IMR-90 (cell line): ENCODE data around the gene DPP10. TPM values are rescaled to one million over a fixed set of nuclear protein-coding genes. Genes with fewer than 3 reads are reported as not detected.
A peak's percentile ranks its signal among the peaks of the same experiment; 100 is the strongest.

Experiments
- ATAC-seq: fragments of 200-7000 bp; cut with Tn5 transposase; 2 replicates; pipeline ENCODE4 v1.9.1; 2020; ENCODE audit warnings: low read depth, mild to moderate bottlenecking, moderate library complexity
- BruUV-seq: library from RNA; stranded (reverse); fragments of 400-500 nt; replicated peaks from 2 replicates; lab custom pipeline; 2021; lab: Mats Ljungman, UMichigan
- CTCF ChIA-PET: fragments of 300-600 bp; formaldehyde crosslinking; extraction: SDS; loops from one replicate; lab custom pipeline; 2021; ENCODE audit warnings: antibody characterized with exemption; lab: Yijun Ruan, JAX
- POLR2A ChIA-PET: fragments of 300-600 bp; sonication (Branson Sonifier 250); formaldehyde crosslinking; loops from one replicate; lab custom pipeline; 2022; ENCODE audit warnings: antibody characterized with exemption; ENCODE audit not compliant: unreplicated experiment; lab: Charles Lee
- DNase-seq: peaks from one replicate; pipeline ENCODE4 v3.0.0; 2013
- H2AFZ ChIP-seq: replicated peaks from 2 replicates; pipeline ENCODE3; 2013; ENCODE audit warnings: low read length, mild to moderate bottlenecking; ENCODE audit not compliant: poor library complexity
- H2AK5ac ChIP-seq: 2 replicates; pipeline ENCODE4 v1.6.1; 2013; ENCODE audit warnings: low read depth, low read length, inconsistent platforms
- H2AK9ac ChIP-seq: replicated peaks from 2 replicates; pipeline ENCODE3; 2013; ENCODE audit warnings: mild to moderate bottlenecking, low read depth, low read length, moderate library complexity; ENCODE audit not compliant: poor library complexity
- H2BK120ac ChIP-seq: 2 replicates; pipeline ENCODE4 v1.6.1; 2013; ENCODE audit warnings: low read depth, low read length, inconsistent platforms
- H2BK15ac ChIP-seq: 3 replicates; pipeline ENCODE4 v1.6.1; 2013; ENCODE audit warnings: low read depth, low read length, inconsistent platforms
- H2BK20ac ChIP-seq: 2 replicates; pipeline ENCODE4 v1.6.1; 2013; ENCODE audit warnings: low read depth, mild to moderate bottlenecking, inconsistent platforms, low read length, moderate library complexity
- H2BK5ac ChIP-seq: 2 replicates; pipeline ENCODE4 v1.6.1; 2013; ENCODE audit warnings: mild to moderate bottlenecking, low read depth, low read length, inconsistent platforms; ENCODE audit not compliant: poor library complexity, severe bottlenecking
- H3K14ac ChIP-seq: replicated peaks from 2 replicates; pipeline ENCODE4 v1.6.1; 2013; ENCODE audit warnings: low read depth, low read length, inconsistent platforms
- H3K18ac ChIP-seq: 2 replicates; pipeline ENCODE4 v1.6.1; 2013; ENCODE audit warnings: low read depth, low read length, control low read depth
- H3K23ac ChIP-seq: 2 replicates; pipeline ENCODE4 v1.6.1; 2013; ENCODE audit warnings: low read depth, low read length, inconsistent platforms
- H3K27ac ChIP-seq: 2 replicates; pipeline ENCODE4 v1.5.1; 2013; ENCODE audit warnings: mild to moderate bottlenecking, control low read depth, low read length; ENCODE audit not compliant: insufficient read depth
- H3K27me3 ChIP-seq: 2 replicates; pipeline ENCODE4 v1.6.1; 2013; ENCODE audit warnings: low read length; ENCODE audit not compliant: control insufficient read depth, insufficient read depth
- H3K36me3 ChIP-seq: 2 replicates; pipeline ENCODE4 v1.6.1; 2013; ENCODE audit warnings: low read length, mixed read lengths; ENCODE audit not compliant: control insufficient read depth, insufficient read depth
- H3K4ac ChIP-seq: 2 replicates; pipeline ENCODE4 v1.6.1; 2013; ENCODE audit warnings: low read depth, low read length, inconsistent platforms
- H3K4me1 ChIP-seq: 2 replicates; pipeline ENCODE4 v1.6.1; 2013; ENCODE audit warnings: low read length, mixed read lengths; ENCODE audit not compliant: control insufficient read depth, insufficient read depth
- H3K4me2 ChIP-seq: 2 replicates; pipeline ENCODE4 v1.6.1; 2013; ENCODE audit warnings: low read depth, mild to moderate bottlenecking, control low read depth, low read length, moderate library complexity
- H3K4me3 ChIP-seq: 2 replicates; pipeline ENCODE4 v1.5.1; 2013; ENCODE audit warnings: low read depth, mild to moderate bottlenecking, control low read depth, low read length, moderate library complexity; ENCODE audit not compliant: insufficient read depth
- H3K56ac ChIP-seq: 2 replicates; pipeline ENCODE4 v1.6.1; 2013; ENCODE audit warnings: low read length, inconsistent platforms; ENCODE audit not compliant: insufficient read depth; ENCODE audit errors: extremely low read depth
- H3K79me1 ChIP-seq, 2 experiments: 2 replicates each; pipeline ENCODE4 v1.6.1; 2013; ENCODE audit warnings: low read length in 2 of 2, inconsistent platforms in 1 of 2, low read depth in 1 of 2
- H3K9ac ChIP-seq: 2 replicates; pipeline ENCODE4 v1.6.1; 2013; ENCODE audit warnings: low read depth, low read length, control low read depth
- H3K9me1 ChIP-seq: 2 replicates; pipeline ENCODE4 v1.6.1; 2013; ENCODE audit warnings: low read length, inconsistent platforms; ENCODE audit not compliant: insufficient read depth
- H3K9me3 ChIP-seq: 2 replicates; pipeline ENCODE4 v1.6.1; 2013; ENCODE audit warnings: low read length; ENCODE audit not compliant: control insufficient read depth, insufficient read depth
- H4K20me1 ChIP-seq: 2 replicates; pipeline ENCODE4 v1.6.1; 2013; ENCODE audit warnings: low read length, inconsistent platforms; ENCODE audit not compliant: insufficient read depth
- H4K5ac ChIP-seq: 2 replicates; pipeline ENCODE4 v1.6.1; 2013; ENCODE audit warnings: mild to moderate bottlenecking, low read depth, low read length, control low read depth
- H4K8ac ChIP-seq, 2 experiments: 2 replicates each; pipeline ENCODE4 v1.6.1; 2013; ENCODE audit warnings: low read depth in 2 of 2, low read length in 2 of 2, control low read depth in 1 of 2, inconsistent platforms in 1 of 2
- H4K91ac ChIP-seq: 2 replicates; pipeline ENCODE4 v1.6.1; 2013; ENCODE audit warnings: low read depth, low read length, inconsistent platforms; ENCODE audit not compliant: insufficient read depth
- CEBPB ChIP-seq: IDR thresholded peaks from 2 replicates; pipeline ENCODE4 v1.6.1; 2012; ENCODE audit warnings: low read depth, low read length, improper control_type of control experiment
- FOS ChIP-seq: fragments of 150-350 bp; IDR thresholded peaks from 2 replicates; pipeline ENCODE4 v1.6.1; 2016; ENCODE audit warnings: low read depth, low read length
- MAFK ChIP-seq: IDR thresholded peaks from 2 replicates; pipeline ENCODE4 v1.6.1; 2012; ENCODE audit warnings: low read depth, low read length, improper control_type of control experiment
- MAZ ChIP-seq: IDR thresholded peaks from 2 replicates; pipeline ENCODE4 v1.6.1; 2012; ENCODE audit warnings: low read depth, mild to moderate bottlenecking, low read length, improper control_type of control experiment, moderate library complexity, borderline replicate concordance
- MXI1 ChIP-seq: IDR thresholded peaks from 2 replicates; pipeline ENCODE4 v1.6.1; 2012; ENCODE audit warnings: low read depth, mild to moderate bottlenecking, low read length, moderate library complexity, borderline replicate concordance
- RAD21 ChIP-seq: IDR thresholded peaks from 2 replicates; pipeline ENCODE4 v1.6.1; 2012; ENCODE audit warnings: low read length, improper control_type of control experiment
- RFX5 ChIP-seq: IDR thresholded peaks from 2 replicates; pipeline ENCODE4 v1.8.0; 2012; ENCODE audit warnings: low read depth, mild to moderate bottlenecking, low read length, moderate library complexity
- WGBS, 2 experiments: methylation state at CpG; one replicate each; pipeline versions ENCODE4 v1.1.5 to v1.1.7; 2013; ENCODE audit warnings: missing lambda C conversion rate in 2 of 2; ENCODE audit not compliant: insufficient read length in 1 of 2; ENCODE audit errors: extremely low coverage in 2 of 2; 5-methylcytosine and 5-hydroxymethylcytosine counted together
- dilution Hi-C: fragments of 300-500 bp; cut with HindIII; formaldehyde crosslinking; loops from one replicate; pipeline ENCODE4 v1.14.3; 2018; ENCODE audit warnings: low sequenced_read_pairs; ENCODE audit not compliant: unreplicated experiment
- in situ Hi-C: fragments of 300-500 bp; cut with MboI; formaldehyde crosslinking; loops from 3 replicates; pipeline ENCODE4 v1.14.3; 2019; ENCODE audit warnings: low sequenced_read_pairs, inconsistent platforms, mixed read lengths
- intact Hi-C: fragments of 100-400 bp; cut with micrococcal nuclease; formaldehyde crosslinking; loops from 2 replicates; pipeline ENCODE4 v1.10.0; 2022
- polyA plus RNA-seq, 3 experiments: library from polyadenylated mRNA; depleted of rRNA; stranded (reverse); fragments of >200 nt; gene quantifications; 2 replicates each; pipeline ENCODE4 v1.2.3, GENCODE V29; 2012; ENCODE audit warnings: low replicate concordance in 1 of 3
- total RNA-seq: library from RNA; depleted of rRNA; stranded (reverse); fragments of >200 nt; gene quantifications from 2 replicates; pipeline ENCODE4 v1.2.3, GENCODE V29; 2012

DPP10 gene
- total and polyA plus RNA-seq, 2 of the 4 experiments (the other 2 are of a cell fraction), result not detected

DNA sequence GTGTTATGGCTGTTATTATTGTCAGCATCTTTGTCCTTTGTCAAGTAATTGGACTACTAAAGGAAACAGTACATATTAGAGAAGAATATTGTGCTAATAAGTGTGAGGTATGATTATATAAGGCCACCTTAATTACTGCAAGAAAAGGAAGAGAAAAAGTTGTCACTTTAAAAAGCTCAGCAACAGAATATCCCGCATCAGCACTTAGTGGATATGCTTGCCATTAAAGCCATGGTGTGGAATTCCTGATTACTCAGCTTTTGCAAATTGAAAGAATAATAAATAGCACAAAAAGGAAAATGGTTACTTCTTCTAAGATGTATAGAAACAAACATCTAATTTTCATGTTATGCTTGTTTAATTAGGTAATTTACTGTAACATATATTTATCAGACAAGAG lies 347.5 kb downstream of the DPP10 start:
- no peak overlapping the region for H3K56ac ChIP-seq
- in situ Hi-C loops, result no loop called here
- intact Hi-C loops, result no loop called here
- H2BK20ac ChIP-seq, result no peak overlapping the region
- no peak overlapping the region for H3K18ac ChIP-seq
- no peak for TF ChIP-seq RFX5
- no peak for TF ChIP-seq RAD21
- TF ChIP-seq MXI1, result no peak
- no peak for TF ChIP-seq MAZ
- no peak for TF ChIP-seq FOS
- no peak for TF ChIP-seq CEBPB
- peak; percentile 57 for TF ChIP-seq MAFK
- no peak overlapping the region for H2AK9ac ChIP-seq
- no peak overlapping the region for H2BK120ac ChIP-seq
- no peak overlapping the region for H3K9ac ChIP-seq
- H3K4me2 ChIP-seq, result no peak overlapping the region
- H4K20me1 ChIP-seq, result no peaks in the 10 kb centered on the region
- ATAC-seq (no peak), DNase-seq (no peak)
- H3K14ac ChIP-seq, result no peak overlapping the region
- no peak overlapping the region for H2BK5ac ChIP-seq
- H4K5ac ChIP-seq, result no peak overlapping the region
- no peak overlapping the region for H4K91ac ChIP-seq
- dilution Hi-C loops, result no loop called here
- H3K4me1 ChIP-seq, result no peaks in the 10 kb centered on the region
- no peak overlapping the region for H3K4me3 ChIP-seq
- H3K23ac ChIP-seq, result no peak overlapping the region
- ChIA-PET CTCF (no interaction called here), POLR2A (no interaction called here)
- H3K4ac ChIP-seq, result no peak overlapping the region
- no peak overlapping the region for H3K27ac ChIP-seq
- H2AK5ac ChIP-seq, result no peak overlapping the region
- no peak overlapping the region for H2AFZ ChIP-seq
- peaks cover 1% of the 10 kb centered on the region; the same call in 1 of the 2 replicates for H3K9me3 ChIP-seq
- H2BK15ac ChIP-seq, result no peak overlapping the region
- WGBS, 2 experiments, result no CpG with 5 or more reads among the region's 1 CpG
- no peak overlapping the region for H4K8ac ChIP-seq
- no peaks in the 10 kb centered on the region for H3K27me3 ChIP-seq
- H3K36me3 ChIP-seq, result no peaks in the 10 kb centered on the region
- H3K79me1 ChIP-seq, result no peaks in the 10 kb centered on the region
- H3K9me1 ChIP-seq, result no peaks in the 10 kb centered on the region
- BruUV-seq, result no TSS peak
